SK-N-SH treated with all-trans-retinoic acid at 6 μM for 48 hours (cell line): Measurements from ENCODE around the gene CHRNA4.

Source experiments
- ATAC-seq: fragments of 200-7000 bp; cut with Tn5 transposase; 3 replicates; pipeline ENCODE4 v1.9.1; 2020; ENCODE audit warnings: mild to moderate bottlenecking, moderate library complexity
- ARNTL ChIP-seq: fragments of 450-650 bp; formaldehyde crosslinking; IDR thresholded peaks from 2 replicates; pipeline ENCODE4 v1.5.0; 2020; ENCODE audit warnings: low read depth, mild to moderate bottlenecking, moderate library complexity, borderline replicate concordance
- BACH2 ChIP-seq: fragments of 250-450 bp; sonication (Bioruptor Pico); IDR thresholded peaks from 2 replicates; pipeline ENCODE4 v1.9.0; 2021; ENCODE audit warnings: mild to moderate bottlenecking, borderline replicate concordance
- CREB5 ChIP-seq: fragments of 250-450 bp; sonication (Bioruptor Pico); IDR thresholded peaks from 2 replicates; pipeline ENCODE4 v1.5.1; 2020; ENCODE audit warnings: low read depth, mild to moderate bottlenecking, moderate library complexity
- CSDC2 ChIP-seq: fragments of 250-450 bp; sonication (Bioruptor Pico); IDR thresholded peaks from 2 replicates; pipeline ENCODE4 v1.5.0; 2020; ENCODE audit warnings: mild to moderate bottlenecking, moderate library complexity
- ESRRG ChIP-seq: fragments of 250-450 bp; sonication (Bioruptor Pico); IDR thresholded peaks from 2 replicates; pipeline ENCODE4 v1.6.1; 2021; ENCODE audit warnings: mild to moderate bottlenecking
- GLIS3 ChIP-seq: fragments of 250-450 bp; sonication (Bioruptor Pico); IDR thresholded peaks from 2 replicates; pipeline ENCODE4 v1.5.0; 2020; ENCODE audit warnings: mild to moderate bottlenecking, moderate library complexity
- ISL1 ChIP-seq: fragments of 250-450 bp; sonication (Bioruptor Pico); IDR thresholded peaks from 2 replicates; pipeline ENCODE4 v2.1.2; 2022; ENCODE audit warnings: mild to moderate bottlenecking, moderate library complexity
- OSR1 ChIP-seq: fragments of 250-450 bp; sonication (Bioruptor Pico); IDR thresholded peaks from 2 replicates; pipeline ENCODE4 v1.8.0; 2022; ENCODE audit warnings: moderate library complexity, mild to moderate bottlenecking, inconsistent platforms
- POU6F1 ChIP-seq: fragments of 250-450 bp; sonication (Bioruptor Pico); IDR thresholded peaks from 2 replicates; pipeline ENCODE4 v1.8.0; 2021; ENCODE audit warnings: low read depth, mild to moderate bottlenecking, moderate library complexity, borderline replicate concordance
- RARB ChIP-seq: fragments of 250-450 bp; sonication (Bioruptor Pico); IDR thresholded peaks from 2 replicates; pipeline ENCODE4 v1.8.0; 2021; ENCODE audit warnings: mild to moderate bottlenecking, moderate library complexity
- SNAI2 ChIP-seq: fragments of 250-450 bp; sonication (Bioruptor Pico); IDR thresholded peaks from 2 replicates; pipeline ENCODE4 v1.5.0; 2020; ENCODE audit warnings: mild to moderate bottlenecking, moderate library complexity
- TCF4 ChIP-seq: fragments of 250-450 bp; sonication (Bioruptor Pico); IDR thresholded peaks from 2 replicates; pipeline ENCODE4 v1.8.0; 2021; ENCODE audit warnings: mild to moderate bottlenecking, moderate library complexity, borderline replicate concordance
- TOX ChIP-seq: fragments of 250-450 bp; sonication (Bioruptor Pico); IDR thresholded peaks from 2 replicates; pipeline ENCODE4 v1.8.0; 2021; ENCODE audit warnings: mild to moderate bottlenecking, moderate library complexity, borderline replicate concordance
- TSHZ2 ChIP-seq: fragments of 250-450 bp; sonication (Bioruptor Pico); IDR thresholded peaks from 2 replicates; pipeline ENCODE4 v1.5.0; 2020; ENCODE audit warnings: mild to moderate bottlenecking, moderate library complexity
- ZC3H10 ChIP-seq: fragments of 250-450 bp; sonication (Bioruptor Pico); IDR thresholded peaks from 2 replicates; pipeline ENCODE4 v1.5.1; 2021; ENCODE audit warnings: mild to moderate bottlenecking, moderate library complexity
- ZFP3 ChIP-seq: fragments of 250-450 bp; sonication (Bioruptor Pico); IDR thresholded peaks from 2 replicates; pipeline ENCODE4 v1.5.0; 2020; ENCODE audit warnings: mild to moderate bottlenecking, moderate library complexity
- ZFP30 ChIP-seq: fragments of 450-650 bp; formaldehyde crosslinking; IDR thresholded peaks from 2 replicates; pipeline ENCODE4 v1.5.0; 2022; ENCODE audit warnings: mild to moderate bottlenecking, moderate library complexity
- ZNF565 ChIP-seq: fragments of 450-650 bp; formaldehyde crosslinking; conservative IDR thresholded peaks from 2 replicates; pipeline ENCODE4 v1.5.0; 2020; ENCODE audit warnings: low read depth, mild to moderate bottlenecking, moderate library complexity
- TF ChIP-seq, protein P1 (sequence below): fragments of 250-450 bp; sonication (Bioruptor Pico); IDR thresholded peaks from 2 replicates; pipeline ENCODE4 v1.8.0; 2020; ENCODE audit warnings: mild to moderate bottlenecking, moderate library complexity, borderline replicate concordance
- TF ChIP-seq, protein P2 (sequence below): fragments of 250-450 bp; sonication (Bioruptor Pico); IDR thresholded peaks from 2 replicates; pipeline ENCODE4 v1.5.1; 2021; ENCODE audit warnings: mild to moderate bottlenecking, moderate library complexity

The CHRNA4 gene

GRCh38 chr20:63320616-63321147, 40.5 kb downstream of the CHRNA4 start:
- TF ChIP-seq ZFP3 (no peak), ZC3H10 (CRISPR knock-in tag) (no peak), GLIS3 (CRISPR knock-in tag) (no peak), TSHZ2 (CRISPR knock-in tag) (no peak), TOX (no peak), TCF4 (CRISPR knock-in tag) (no peak), BACH2 (no peak), ISL1 (CRISPR knock-in tag) (no peak), ARNTL (CRISPR knock-in tag) (no peak), ZFP30 (CRISPR knock-in tag) (no peak), CSDC2 (CRISPR knock-in tag) (no peak)
- TF ChIP-seq, protein P1, sequence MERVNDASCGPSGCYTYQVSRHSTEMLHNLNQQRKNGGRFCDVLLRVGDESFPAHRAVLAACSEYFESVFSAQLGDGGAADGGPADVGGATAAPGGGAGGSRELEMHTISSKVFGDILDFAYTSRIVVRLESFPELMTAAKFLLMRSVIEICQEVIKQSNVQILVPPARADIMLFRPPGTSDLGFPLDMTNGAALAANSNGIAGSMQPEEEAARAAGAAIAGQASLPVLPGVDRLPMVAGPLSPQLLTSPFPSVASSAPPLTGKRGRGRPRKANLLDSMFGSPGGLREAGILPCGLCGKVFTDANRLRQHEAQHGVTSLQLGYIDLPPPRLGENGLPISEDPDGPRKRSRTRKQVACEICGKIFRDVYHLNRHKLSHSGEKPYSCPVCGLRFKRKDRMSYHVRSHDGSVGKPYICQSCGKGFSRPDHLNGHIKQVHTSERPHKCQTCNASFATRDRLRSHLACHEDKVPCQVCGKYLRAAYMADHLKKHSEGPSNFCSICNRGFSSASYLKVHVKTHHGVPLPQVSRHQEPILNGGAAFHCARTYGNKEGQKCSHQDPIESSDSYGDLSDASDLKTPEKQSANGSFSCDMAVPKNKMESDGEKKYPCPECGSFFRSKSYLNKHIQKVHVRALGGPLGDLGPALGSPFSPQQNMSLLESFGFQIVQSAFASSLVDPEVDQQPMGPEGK (CRISPR knock-in tag), result no peak
- ATAC-seq, result no peak

DNA sequence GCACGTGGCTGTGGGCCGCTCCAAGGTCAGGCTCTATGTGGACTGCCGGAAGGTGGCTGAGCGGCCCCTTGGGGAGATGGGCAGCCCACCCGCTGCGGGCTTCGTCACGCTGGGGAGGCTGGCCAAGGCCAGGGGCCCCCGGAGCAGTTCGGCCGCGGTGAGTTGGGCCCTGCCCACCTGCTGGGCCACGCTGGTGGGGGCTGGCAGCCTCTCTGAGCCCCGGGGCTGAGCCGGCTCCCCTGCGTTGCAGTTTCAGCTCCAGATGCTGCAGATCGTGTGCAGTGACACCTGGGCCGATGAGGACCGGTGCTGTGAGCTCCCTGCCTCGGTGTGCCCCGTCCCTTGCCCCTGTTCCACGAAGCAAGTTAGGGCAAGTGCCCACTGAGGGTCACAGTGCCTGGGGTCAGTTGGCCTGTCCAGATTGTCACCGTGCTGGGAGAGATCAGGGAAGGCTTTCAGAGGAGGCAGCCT, 41.1 kb downstream of the CHRNA4 start:
- ATAC-seq, result no peak
- TF ChIP-seq BACH2 (no peak), CSDC2 (CRISPR knock-in tag) (no peak), TSHZ2 (CRISPR knock-in tag) (no peak), ZFP3 (no peak), ZC3H10 (CRISPR knock-in tag) (no peak), RARB (no peak), TOX (no peak)
- TF ChIP-seq, protein P2, sequence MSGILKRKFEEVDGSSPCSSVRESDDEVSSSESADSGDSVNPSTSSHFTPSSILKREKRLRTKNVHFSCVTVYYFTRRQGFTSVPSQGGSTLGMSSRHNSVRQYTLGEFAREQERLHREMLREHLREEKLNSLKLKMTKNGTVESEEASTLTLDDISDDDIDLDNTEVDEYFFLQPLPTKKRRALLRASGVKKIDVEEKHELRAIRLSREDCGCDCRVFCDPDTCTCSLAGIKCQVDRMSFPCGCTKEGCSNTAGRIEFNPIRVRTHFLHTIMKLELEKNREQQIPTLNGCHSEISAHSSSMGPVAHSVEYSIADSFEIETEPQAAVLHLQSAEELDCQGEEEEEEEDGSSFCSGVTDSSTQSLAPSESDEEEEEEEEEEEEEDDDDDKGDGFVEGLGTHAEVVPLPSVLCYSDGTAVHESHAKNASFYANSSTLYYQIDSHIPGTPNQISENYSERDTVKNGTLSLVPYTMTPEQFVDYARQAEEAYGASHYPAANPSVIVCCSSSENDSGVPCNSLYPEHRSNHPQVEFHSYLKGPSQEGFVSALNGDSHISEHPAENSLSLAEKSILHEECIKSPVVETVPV, result no peak

GRCh38 chr20:63319164-63320040, 41.7 kb downstream of the CHRNA4 start:
- no peak for ATAC-seq
- TF ChIP-seq ZNF565 (no peak), TOX (no peak), GLIS3 (CRISPR knock-in tag) (no peak), POU6F1 (CRISPR knock-in tag) (no peak), SNAI2 (no peak), CREB5 (CRISPR knock-in tag) (no peak), ESRRG (CRISPR knock-in tag) (no peak), ISL1 (CRISPR knock-in tag) (no peak), TCF4 (CRISPR knock-in tag) (no peak), OSR1 (no peak)
- TF ChIP-seq, protein P1 (CRISPR knock-in tag), result no peak
- TF ChIP-seq, protein P2, result no peak
